GM12864 (cell line): ENCODE results near the gene ACY1.

Source experiments
- DNase-seq: peaks from one replicate; pipeline ENCODE4 v3.0.0-alpha.2; 2011; ENCODE audit warnings: low read depth
- H3K4me3 ChIP-seq: 2 replicates; pipeline ENCODE4 v1.5.1; 2011; ENCODE audit warnings: mild to moderate bottlenecking, low read depth, low read length, control low read depth
- CTCF ChIP-seq: IDR thresholded peaks from 2 replicates; pipeline ENCODE4 v1.5.1; 2011; ENCODE audit warnings: low read depth, mild to moderate bottlenecking, moderate library complexity, low read length, control low read depth, inconsistent platforms; ENCODE audit errors: missing control alignments

The ACY1 gene

GRCh38 chr3:52004163-52004787 is 20.9 kb downstream of the ACY1 start:
- peak; percentile 1 for TF ChIP-seq CTCF
- H3K4me3 ChIP-seq = no peak overlapping the region
- DNase-seq = no peak

GRCh38 chr3:52004906-52005395 is 21.6 kb downstream of the ACY1 start:
- no peak overlapping the region for H3K4me3 ChIP-seq
- no peak for DNase-seq
- TF ChIP-seq CTCF = no peak

- H3K4me3 ChIP-seq = no peak overlapping the region
- TF ChIP-seq CTCF = no peak
- no peak for DNase-seq
Observed at GRCh38 chr3:52005571-52005986, 22.2 kb downstream of the ACY1 start.

- H3K4me3 ChIP-seq = no peak overlapping the region
- DNase-seq = no peak
- TF ChIP-seq CTCF = no peak
Observed at GRCh38 chr3:52006017-52006819, 22.9 kb downstream of the ACY1 start.

GRCh38 chr3:52006820-52007133 is 23.4 kb downstream of the ACY1 start:
- no peak for TF ChIP-seq CTCF
- DNase-seq = no peak
- no peak overlapping the region for H3K4me3 ChIP-seq

- no peak for TF ChIP-seq CTCF
- no peak for DNase-seq
- no peak overlapping the region for H3K4me3 ChIP-seq
Observed at GRCh38 chr3:52007291-52007690, 24.0 kb downstream of the ACY1 start.
